NCI-H524 treated with DMSO at 0.1 percent for 48 hours (cell line): ENCODE data around the gene ALG9.
A peak's percentile ranks its signal among the peaks of the same experiment; 100 is the strongest.
"Not testable (repeated sequence)": the region's sequence is repeated elsewhere in the genome, so short reads cannot be mapped to it uniquely, and the experiment has no call there.

Source experiments
- DNase-seq: peaks from one replicate; lab custom pipeline; 2025; lab: John Stamatoyannopoulos, UW

ALG9 gene, protein sequence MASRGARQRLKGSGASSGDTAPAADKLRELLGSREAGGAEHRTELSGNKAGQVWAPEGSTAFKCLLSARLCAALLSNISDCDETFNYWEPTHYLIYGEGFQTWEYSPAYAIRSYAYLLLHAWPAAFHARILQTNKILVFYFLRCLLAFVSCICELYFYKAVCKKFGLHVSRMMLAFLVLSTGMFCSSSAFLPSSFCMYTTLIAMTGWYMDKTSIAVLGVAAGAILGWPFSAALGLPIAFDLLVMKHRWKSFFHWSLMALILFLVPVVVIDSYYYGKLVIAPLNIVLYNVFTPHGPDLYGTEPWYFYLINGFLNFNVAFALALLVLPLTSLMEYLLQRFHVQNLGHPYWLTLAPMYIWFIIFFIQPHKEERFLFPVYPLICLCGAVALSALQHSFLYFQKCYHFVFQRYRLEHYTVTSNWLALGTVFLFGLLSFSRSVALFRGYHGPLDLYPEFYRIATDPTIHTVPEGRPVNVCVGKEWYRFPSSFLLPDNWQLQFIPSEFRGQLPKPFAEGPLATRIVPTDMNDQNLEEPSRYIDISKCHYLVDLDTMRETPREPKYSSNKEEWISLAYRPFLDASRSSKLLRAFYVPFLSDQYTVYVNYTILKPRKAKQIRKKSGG

DNA sequence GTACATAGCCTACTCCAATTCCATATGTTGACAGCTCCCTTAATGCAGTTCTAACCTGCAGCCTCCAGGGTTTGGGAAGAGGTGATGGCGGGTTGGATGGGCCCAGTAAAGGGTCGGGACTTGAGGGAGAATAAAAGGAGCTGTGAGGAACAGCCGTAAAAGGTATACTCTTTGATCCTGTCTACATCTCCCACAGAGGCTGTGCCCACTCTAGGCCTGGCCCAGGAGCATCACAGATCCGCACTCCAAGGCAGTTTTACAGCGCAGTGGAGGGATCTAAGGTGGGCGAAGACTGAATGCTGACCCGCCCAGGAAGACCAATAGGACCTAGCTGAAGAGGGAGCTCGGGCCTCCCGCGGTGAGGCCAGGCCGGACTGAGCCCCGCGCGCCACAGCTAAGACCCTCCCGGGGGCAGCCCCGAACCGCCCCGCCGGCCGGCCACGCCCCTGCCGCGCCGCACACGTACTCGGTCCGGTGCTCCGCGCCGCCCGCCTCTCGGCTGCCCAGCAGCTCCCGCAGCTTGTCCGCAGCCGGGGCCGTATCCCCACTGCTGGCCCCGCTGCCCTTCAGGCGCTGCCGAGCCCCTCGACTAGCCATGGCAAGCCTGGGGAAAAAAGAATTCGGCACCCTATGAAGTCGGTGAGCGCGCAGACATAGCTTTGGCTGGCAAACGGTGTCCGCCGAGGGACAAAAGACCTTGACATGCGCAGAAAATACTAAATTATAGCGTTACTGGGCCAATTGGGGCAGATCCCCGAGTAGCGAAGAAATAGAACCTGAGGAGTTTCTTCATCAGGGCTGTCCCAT, at the start of gene ALG9:
Gene ALG9 (minus strand): TSS at position 696 of the 807 bp plus-strand sequence. CDS start 99 bp downstream, at position 597.
- peak; percentile 26 for DNase-seq

- DNase-seq, result no peak
Observed at GRCh38 chr11:111920908-111921307, 49.5 kb upstream of the ALG9 start.

GRCh38 chr11:111918390-111919256, 47.2 kb upstream of the ALG9 start, which contains the start of gene C11orf52:
Gene C11orf52, plus strand, starts transcription at chr11:111918913. Its CDS starts 60 bp downstream, at chr11:111918973.
- DNase-seq, result peak; percentile 66

GRCh38 chr11:111917788-111918187, 46.4 kb upstream of the ALG9 start:
- DNase-seq, result no peak

GRCh38 chr11:111917312-111917711, 45.9 kb upstream of the ALG9 start:
- DNase-seq, result no peak

DNA sequence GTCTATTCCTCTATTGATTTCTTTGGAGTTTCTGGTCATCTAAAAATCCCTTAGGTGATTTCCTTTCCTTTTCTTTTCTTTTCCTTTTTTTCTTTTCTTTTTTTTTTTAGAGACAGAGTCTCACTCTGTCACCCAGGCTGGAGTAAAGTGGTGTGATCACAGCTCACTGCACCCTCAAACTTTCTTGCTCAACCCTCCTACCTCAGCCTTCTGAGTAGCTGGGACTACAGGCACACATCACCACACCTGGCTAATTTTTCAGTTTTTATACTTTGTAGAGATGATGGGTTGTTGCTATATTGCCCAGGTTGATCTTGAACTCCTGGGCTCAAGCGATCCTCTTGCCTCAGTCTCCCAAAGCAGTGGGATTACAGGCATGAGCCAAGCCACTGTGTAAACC, 45.4 kb upstream of the ALG9 start:
- no peak for DNase-seq

DNA sequence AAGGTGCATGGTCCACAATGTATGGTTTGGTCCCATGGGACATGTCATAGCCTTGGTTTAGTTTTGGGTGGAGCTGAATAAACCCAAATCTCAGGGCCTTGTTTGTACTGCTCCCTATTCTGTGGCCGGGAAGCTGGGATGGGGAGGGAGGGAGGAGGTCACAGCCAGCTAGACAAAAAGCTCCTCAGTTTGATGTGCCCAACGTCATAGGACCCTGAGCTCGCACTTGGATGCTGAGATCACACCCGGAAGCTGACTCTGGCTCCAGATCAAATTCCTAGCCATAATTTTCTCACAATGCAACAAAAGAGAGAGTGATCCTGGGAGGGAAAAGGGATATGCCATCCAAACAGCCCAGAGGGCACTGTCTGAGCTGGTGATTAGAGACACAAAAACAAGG, 42.6 kb upstream of the ALG9 start:
- no peak for DNase-seq

- no peak for DNase-seq
Observed at GRCh38 chr11:111913031-111913861, 41.9 kb upstream of the ALG9 start.

- no peak for DNase-seq
Observed at GRCh38 chr11:111912535-111912934, 41.2 kb upstream of the ALG9 start, which contains the start of gene HSPB2. Gene HSPB2, plus strand, starts transcription at chr11:111912734. Its CDS starts 96 bp downstream, at chr11:111912830.

- no peak for DNase-seq
Observed at GRCh38 chr11:111911563-111912401, 40.4 kb upstream of the ALG9 start, which contains the start of gene CRYAB. Gene CRYAB, minus strand, starts transcription at chr11:111911770. Its CDS starts 46 bp downstream, at chr11:111911724.

DNA sequence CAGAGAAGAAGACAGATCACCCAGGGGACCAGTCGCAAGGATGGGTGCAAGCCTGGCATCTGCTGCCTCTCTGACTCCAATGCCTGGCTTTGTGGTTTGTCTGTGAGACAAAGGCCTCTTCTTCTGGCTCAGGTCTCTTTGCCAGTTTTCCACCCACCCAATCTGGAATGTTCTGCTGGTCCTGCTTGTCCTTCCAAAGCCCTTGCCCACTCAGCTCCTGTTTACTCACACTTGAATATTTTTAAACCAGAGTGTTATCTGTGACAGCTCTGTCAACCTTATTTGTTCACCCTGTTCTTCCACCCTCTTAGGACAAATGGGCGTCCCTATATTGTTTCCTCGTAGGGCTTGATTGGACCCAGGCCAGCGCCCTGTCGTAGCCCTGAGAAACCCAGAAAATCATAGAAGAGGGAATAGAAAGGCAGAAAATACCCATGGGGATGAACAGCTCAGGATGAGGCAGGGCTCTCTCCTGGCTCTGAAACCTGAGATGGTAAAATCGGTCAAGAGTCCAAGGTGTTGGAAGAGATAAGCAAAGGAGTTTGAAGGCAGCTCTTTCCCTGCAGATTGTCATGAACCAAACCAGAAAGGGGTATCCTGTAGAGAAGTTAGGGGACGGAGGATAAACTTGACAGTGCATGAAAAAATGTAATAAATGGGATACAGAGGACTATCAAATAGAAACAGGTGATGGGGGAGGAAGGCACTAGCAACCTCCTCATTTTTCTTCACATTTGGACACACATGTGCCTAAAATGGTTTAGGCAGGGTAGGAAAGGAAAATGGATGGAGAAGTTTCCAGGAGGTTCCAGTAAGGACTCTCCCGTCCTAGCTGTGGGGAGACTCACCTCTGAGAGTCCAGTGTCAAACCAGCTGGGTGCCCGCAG, 39.5 kb upstream of the ALG9 start:
- DNase-seq, result no peak

- DNase-seq, result peak; percentile 64
Observed at GRCh38 chr11:111909378-111909777, 38.0 kb upstream of the ALG9 start.

- no peak for DNase-seq
Observed at GRCh38 chr11:111908639-111909305, 37.4 kb upstream of the ALG9 start.

- no peak for DNase-seq
Observed at GRCh38 chr11:111906680-111907079, 35.3 kb upstream of the ALG9 start.

DNA sequence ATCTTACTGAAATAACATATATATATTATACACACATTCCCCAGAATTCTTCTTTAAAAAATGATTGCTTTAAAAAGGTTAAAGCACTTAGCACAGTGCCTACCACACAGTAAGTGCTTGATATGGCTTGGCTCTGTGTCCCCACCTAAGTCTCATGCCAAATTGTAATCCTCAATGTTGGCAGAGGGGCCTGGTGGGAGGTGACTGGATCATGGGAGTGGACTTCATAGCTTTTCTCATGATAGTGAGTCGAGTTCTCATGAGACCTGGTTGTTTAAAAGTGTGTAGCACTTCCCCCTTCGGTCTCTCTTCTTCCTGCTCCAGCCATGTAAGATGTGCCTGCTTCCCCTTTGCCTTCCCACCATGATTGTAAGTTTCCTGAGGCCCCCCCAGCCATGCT, 34.0 kb upstream of the ALG9 start:
- DNase-seq, result no peak

- DNase-seq, result no peak
Observed at GRCh38 chr11:111886844-111887243, 15.5 kb upstream of the ALG9 start.

GRCh38 chr11:111886032-111886431, 14.7 kb upstream of the ALG9 start:
- DNase-seq, result no peak

DNA sequence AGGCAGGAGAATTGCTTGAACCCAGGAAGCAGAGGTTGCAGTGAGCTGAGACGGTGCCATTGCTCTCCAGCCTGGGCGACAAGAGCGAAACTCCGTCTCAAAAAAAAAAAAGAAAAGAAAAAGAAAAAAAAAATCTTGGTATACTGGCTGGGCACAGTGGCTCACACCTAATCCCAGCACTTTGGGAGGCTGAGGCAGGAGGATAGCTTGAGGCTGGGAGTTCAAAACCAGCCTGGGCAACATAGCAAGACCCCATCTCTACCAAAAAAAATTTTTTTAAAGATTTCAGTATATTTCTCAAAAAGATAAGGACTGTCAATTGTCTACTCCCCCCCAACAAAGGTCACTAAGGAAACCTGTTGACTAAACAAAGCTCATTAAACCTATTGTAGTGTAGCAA, 13.7 kb upstream of the ALG9 start:
- DNase-seq, result not testable (repeated sequence)
